NT2/D1 (cell line): Measurements from ENCODE around the gene AREG.

Experiments
- DNase-seq: peaks from one replicate; pipeline ENCODE4 v3.0.0-alpha.2; 2011; ENCODE audit warnings: low read depth, low spot score
- H3K27me3 ChIP-seq: 2 replicates; pipeline ENCODE4 v1.6.0; 2011; ENCODE audit warnings: mild to moderate bottlenecking; ENCODE audit not compliant: insufficient read length, insufficient read depth
- H3K36me3 ChIP-seq: 2 replicates; pipeline ENCODE4 v1.6.1; 2011; ENCODE audit warnings: mild to moderate bottlenecking, low read length, mixed read lengths; ENCODE audit not compliant: insufficient read depth, insufficient read length
- H3K4me1 ChIP-seq: 2 replicates; pipeline ENCODE4 v1.5.1; 2011; ENCODE audit not compliant: insufficient read depth, insufficient read length
- H3K4me3 ChIP-seq: 2 replicates; pipeline ENCODE4 v1.5.1; 2011; ENCODE audit warnings: low read depth; ENCODE audit not compliant: insufficient read length
- H3K9ac ChIP-seq: 2 replicates; pipeline ENCODE4 v1.6.0; 2011; ENCODE audit warnings: low read depth; ENCODE audit not compliant: insufficient read length
- H3K9me3 ChIP-seq: 2 replicates; pipeline ENCODE4 v1.5.1; 2011; ENCODE audit warnings: mild to moderate bottlenecking, low read length; ENCODE audit not compliant: insufficient read depth
- SUZ12 ChIP-seq: IDR thresholded peaks from 2 replicates; pipeline ENCODE4 v1.6.1; 2011; ENCODE audit not compliant: insufficient read length, insufficient read depth; ENCODE audit errors: extremely low read depth
- YY1 ChIP-seq: IDR thresholded peaks from 2 replicates; pipeline ENCODE4 v1.6.1; 2011; ENCODE audit not compliant: insufficient read length, insufficient read depth
- ZNF274 ChIP-seq: IDR thresholded peaks from 2 replicates; pipeline ENCODE4 v1.6.1; 2011; ENCODE audit warnings: mild to moderate bottlenecking, low read depth, low read length

Gene AREG

GRCh38 chr4:74420863-74421262 lies 24.1 kb upstream of the AREG start:
- Histone ChIP-seq H3K9ac (no peak overlapping the region), H3K36me3 (no peaks in the 10 kb centered on the region), H3K27me3 (no peaks in the 10 kb centered on the region), H3K9me3 (no peaks in the 10 kb centered on the region), H3K4me1 (no peaks in the 10 kb centered on the region), H3K4me3 (no peak overlapping the region)
- no peak for DNase-seq
- TF ChIP-seq ZNF274 (no peak), SUZ12 (no peak), YY1 (no peak)

GRCh38 chr4:74423104-74423503 lies 21.8 kb upstream of the AREG start:
- Histone ChIP-seq H3K36me3 (no peaks in the 10 kb centered on the region), H3K9ac (no peak overlapping the region), H3K4me3 (no peak overlapping the region), H3K4me1 (no peaks in the 10 kb centered on the region), H3K27me3 (no peaks in the 10 kb centered on the region), H3K9me3 (no peaks in the 10 kb centered on the region)
- no peak for DNase-seq
- TF ChIP-seq YY1 (no peak), SUZ12 (no peak), ZNF274 (no peak)

- no peak for DNase-seq
- Histone ChIP-seq H3K4me1 (no peaks in the 10 kb centered on the region), H3K36me3 (no peaks in the 10 kb centered on the region), H3K4me3 (no peak overlapping the region), H3K9ac (no peak overlapping the region), H3K9me3 (no peaks in the 10 kb centered on the region), H3K27me3 (no peaks in the 10 kb centered on the region)
- TF ChIP-seq YY1 (no peak), ZNF274 (no peak), SUZ12 (no peak)
Measured at GRCh38 chr4:74424111-74424510, 20.8 kb upstream of the AREG start.

- no peaks in the 10 kb centered on the region for H3K27me3 ChIP-seq
- no peak overlapping the region for H3K9ac ChIP-seq
- no peaks in the 10 kb centered on the region for H3K9me3 ChIP-seq
- H3K36me3 ChIP-seq: no peaks in the 10 kb centered on the region
- no peak for DNase-seq
- H3K4me3 ChIP-seq: no peak overlapping the region
- TF ChIP-seq ZNF274: no peak
- H3K4me1 ChIP-seq: no peaks in the 10 kb centered on the region
Measured at GRCh38 chr4:74426101-74426500, 18.8 kb upstream of the AREG start.

GRCh38 chr4:74428276-74428675 lies 16.7 kb upstream of the AREG start:
- Histone ChIP-seq H3K4me1 (no peaks in the 10 kb centered on the region), H3K9me3 (no peaks in the 10 kb centered on the region), H3K36me3 (no peaks in the 10 kb centered on the region), H3K27me3 (no peaks in the 10 kb centered on the region), H3K9ac (no peak overlapping the region), H3K4me3 (no peak overlapping the region)
- DNase-seq: no peak
- TF ChIP-seq SUZ12 (no peak), YY1 (no peak), ZNF274 (no peak)

GRCh38 chr4:74431113-74431826 lies 13.7 kb upstream of the AREG start:
- Histone ChIP-seq H3K4me3 (no peak overlapping the region), H3K27me3 (no peaks in the 10 kb centered on the region), H3K9ac (no peak overlapping the region), H3K4me1 (no peaks in the 10 kb centered on the region), H3K36me3 (no peaks in the 10 kb centered on the region), H3K9me3 (no peaks in the 10 kb centered on the region)
- TF ChIP-seq SUZ12 (no peak), ZNF274 (no peak), YY1 (no peak)
- DNase-seq: no peak

- Histone ChIP-seq H3K9me3 (no peaks in the 10 kb centered on the region), H3K27me3 (no peaks in the 10 kb centered on the region), H3K9ac (no peak overlapping the region), H3K36me3 (no peaks in the 10 kb centered on the region), H3K4me3 (no peak overlapping the region), H3K4me1 (no peaks in the 10 kb centered on the region)
- no peak for DNase-seq
- TF ChIP-seq SUZ12: no peak
- TF ChIP-seq YY1: no peak
- TF ChIP-seq ZNF274: no peak
Measured at GRCh38 chr4:74433043-74433442, 11.9 kb upstream of the AREG start.
